RKO (cell line): ENCODE measurements around the gene TAF4B.
"Not testable (repeated sequence)": the region's sequence is repeated elsewhere in the genome, so short reads cannot be mapped to it uniquely, and the experiment has no call there.

ENCODE experiments used
- DNase-seq: peaks from one replicate; pipeline ENCODE4 v3.0.0-alpha.2; 2016; ENCODE audit warnings: low spot score

TAF4B gene

GRCh38 chr18:26424428-26425147 lies 198.3 kb downstream of the TAF4B start:
- no peak for DNase-seq

- no peak for DNase-seq
These were observed 198.9 kb downstream of the TAF4B start for GRCh38 chr18:26425148-26425531.

- DNase-seq, result peak; percentile 58
These were observed 203.4 kb downstream of the TAF4B start for GRCh38 chr18:26429535-26430226.

DNA sequence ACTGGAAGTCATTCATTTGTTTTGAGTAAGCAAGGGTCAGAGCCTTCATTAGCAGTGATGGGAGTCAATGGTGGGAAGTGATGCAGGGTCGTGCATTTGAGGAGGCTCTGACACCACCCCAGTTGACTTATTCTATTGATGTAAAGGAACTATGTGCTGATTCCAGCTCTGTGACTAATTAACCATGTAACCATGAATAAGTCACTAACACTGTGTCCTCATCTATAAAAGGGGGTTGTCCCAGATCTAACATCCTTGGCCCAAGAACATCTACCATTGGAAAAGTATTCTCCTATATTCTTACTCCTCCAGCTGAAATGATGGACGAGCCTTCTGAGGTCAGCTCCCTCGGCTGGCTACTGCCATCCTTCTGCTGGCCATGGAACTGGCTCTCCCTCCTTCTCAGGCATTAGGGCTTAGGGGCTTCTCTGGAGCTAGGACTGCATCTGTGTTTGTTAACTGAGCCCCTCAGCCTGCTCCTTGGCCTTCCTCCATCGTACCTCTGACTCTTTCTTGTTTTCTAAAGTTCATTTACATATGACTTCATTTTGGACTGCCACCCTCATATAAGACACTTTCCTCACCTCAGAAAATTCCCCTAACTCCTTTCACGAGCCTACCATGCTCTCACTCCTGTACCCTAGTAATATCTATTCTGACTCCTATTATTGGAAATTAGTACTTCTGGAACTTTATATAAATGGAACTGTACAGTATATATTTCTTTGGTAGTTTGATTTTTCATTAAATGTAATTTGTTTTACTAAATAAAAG lies 206.6 kb downstream of the TAF4B start:
- DNase-seq, result no peak

DNA sequence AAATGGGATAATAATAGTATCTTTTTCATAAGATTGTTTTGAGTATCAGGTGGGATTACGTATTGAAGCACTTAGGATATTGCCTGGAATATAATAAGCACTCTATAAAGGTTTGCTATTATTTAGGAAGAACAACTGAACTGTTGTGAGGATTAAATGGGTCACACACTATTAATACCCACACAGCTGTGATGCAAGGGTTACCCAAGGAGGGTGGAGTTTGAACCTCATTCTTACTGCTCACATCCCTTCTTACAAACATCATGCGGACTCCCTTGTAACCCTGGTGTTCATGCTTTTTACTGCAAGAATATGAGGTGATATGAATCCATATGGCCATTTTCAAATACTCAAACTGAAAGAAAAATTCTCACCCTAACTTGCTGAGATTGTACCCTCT lies 208.6 kb downstream of the TAF4B start:
- DNase-seq, result no peak

GRCh38 chr18:26435415-26436095 lies 209.3 kb downstream of the TAF4B start:
- no peak for DNase-seq

GRCh38 chr18:26436176-26437051 lies 210.2 kb downstream of the TAF4B start:
- DNase-seq, result peak; percentile 14

- not testable (repeated sequence) for DNase-seq
These were observed 211.4 kb downstream of the TAF4B start for GRCh38 chr18:26437634-26438033.

- DNase-seq, result no peak
These were observed 212.7 kb downstream of the TAF4B start for GRCh38 chr18:26438980-26439379.

DNA sequence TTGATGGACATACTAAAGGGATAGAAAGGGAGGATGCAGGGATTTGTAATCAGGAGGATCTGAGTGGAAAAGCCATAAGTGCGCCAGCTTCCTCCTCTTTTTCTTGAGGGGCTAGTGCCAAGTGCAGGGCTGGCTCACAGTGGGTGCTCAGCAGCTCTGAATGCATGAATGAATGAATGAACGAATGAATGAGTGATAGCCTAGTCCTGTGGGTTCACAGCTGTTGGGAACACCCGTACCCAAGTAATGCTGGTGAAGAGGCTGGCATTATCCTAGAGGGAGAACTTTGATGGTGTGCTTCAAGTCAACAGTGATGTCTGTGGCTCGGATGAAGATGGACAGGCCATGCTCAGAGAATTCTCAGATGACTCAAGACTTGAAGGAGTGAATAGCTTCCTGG lies 213.3 kb downstream of the TAF4B start:
- DNase-seq, result no peak

- no peak for DNase-seq
These were observed 214.4 kb downstream of the TAF4B start for GRCh38 chr18:26440644-26441043.
